ENCODE results near the gene MORN1. TPM values are rescaled to one million over a fixed set of nuclear protein-coding genes. Genes with fewer than 3 reads are reported as not detected.
A peak's percentile ranks its signal among the peaks of the same experiment; 100 is the strongest.

MORN1 gene
- total RNA-seq, 1 donor from 2014 or later, result 9.0 TPM

- H3K4me3 ChIP-seq, result no peak overlapping the region
- no peak overlapping the region for H3K27ac ChIP-seq
- no peaks in the 10 kb centered on the region for H3K27me3 ChIP-seq
- ATAC-seq (no peak), DNase-seq (peak; percentile 57)
- TF ChIP-seq CTCF (IDR thresholded peaks at IDR 0.05), result no peak
- no peaks in the 10 kb centered on the region for H3K36me3 ChIP-seq
- peaks cover 5% of the 10 kb centered on the region for H3K4me1 ChIP-seq
- H3K9me3 ChIP-seq, result no peaks in the 10 kb centered on the region
- intact Hi-C loops (cut with DNase I), result loop anchor here (5.0 kb wide), 1 partner anchor 184 kb away; no protein-coding TSS in a partner anchor
Measured at GRCh38 chr1:2380816-2381591, 10.3 kb downstream of the MORN1 start.

GRCh38 chr1:2379733-2380404, 11.5 kb downstream of the MORN1 start:
- H3K4me1 ChIP-seq, result peaks cover 5% of the 10 kb centered on the region
- DNase-seq (peak; percentile 65), ATAC-seq (no peak)
- no peaks in the 10 kb centered on the region for H3K27me3 ChIP-seq
- no peak overlapping the region for H3K4me3 ChIP-seq
- H3K36me3 ChIP-seq, result no peaks in the 10 kb centered on the region
- TF ChIP-seq CTCF (IDR thresholded peaks at IDR 0.05), result no peak
- H3K9me3 ChIP-seq, result no peaks in the 10 kb centered on the region
- H3K27ac ChIP-seq, result no peak overlapping the region
- intact Hi-C loops (cut with DNase I), result loop anchor here (5.0 kb wide), 1 partner anchor 183 kb away; no protein-coding TSS in a partner anchor

- no peaks in the 10 kb centered on the region for H3K36me3 ChIP-seq
- DNase-seq (peak; percentile 49), ATAC-seq (no peak)
- no peak for TF ChIP-seq CTCF (IDR thresholded peaks at IDR 0.05)
- no peaks in the 10 kb centered on the region for H3K27me3 ChIP-seq
- H3K4me1 ChIP-seq, result peaks cover 5% of the 10 kb centered on the region
- no peaks in the 10 kb centered on the region for H3K9me3 ChIP-seq
- no peak overlapping the region for H3K27ac ChIP-seq
- no peak overlapping the region for H3K4me3 ChIP-seq
- intact Hi-C loops (cut with DNase I), result no loop called here
Measured at GRCh38 chr1:2378956-2379732, 12.2 kb downstream of the MORN1 start.

- intact Hi-C loops (cut with DNase I), result no loop called here
- Histone ChIP-seq H3K9me3 (no peaks in the 10 kb centered on the region), H3K27ac (no peak overlapping the region), H3K27me3 (no peaks in the 10 kb centered on the region), H3K4me1 (peaks cover 5% of the 10 kb centered on the region), H3K4me3 (no peak overlapping the region), H3K36me3 (no peaks in the 10 kb centered on the region)
- no peak for TF ChIP-seq CTCF (IDR thresholded peaks at IDR 0.05)
- DNase-seq (peak; percentile 54), ATAC-seq (no peak)
Measured at GRCh38 chr1:2378441-2378851, 12.9 kb downstream of the MORN1 start.

GRCh38 chr1:2377751-2378440, 13.5 kb downstream of the MORN1 start:
- TF ChIP-seq CTCF (IDR thresholded peaks at IDR 0.05), result no peak
- DNase-seq (peak; percentile 51), ATAC-seq (no peak)
- Histone ChIP-seq H3K4me1 (peaks cover 5% of the 10 kb centered on the region), H3K4me3 (no peak overlapping the region), H3K27me3 (no peaks in the 10 kb centered on the region), H3K27ac (no peak overlapping the region), H3K36me3 (no peaks in the 10 kb centered on the region), H3K9me3 (no peaks in the 10 kb centered on the region)
- intact Hi-C loops (cut with DNase I), result no loop called here

Data from upper lobe of right lung (tissue), 1 donor.